ENCODE measurements around the gene VTI1A.

The VTI1A gene

DNA sequence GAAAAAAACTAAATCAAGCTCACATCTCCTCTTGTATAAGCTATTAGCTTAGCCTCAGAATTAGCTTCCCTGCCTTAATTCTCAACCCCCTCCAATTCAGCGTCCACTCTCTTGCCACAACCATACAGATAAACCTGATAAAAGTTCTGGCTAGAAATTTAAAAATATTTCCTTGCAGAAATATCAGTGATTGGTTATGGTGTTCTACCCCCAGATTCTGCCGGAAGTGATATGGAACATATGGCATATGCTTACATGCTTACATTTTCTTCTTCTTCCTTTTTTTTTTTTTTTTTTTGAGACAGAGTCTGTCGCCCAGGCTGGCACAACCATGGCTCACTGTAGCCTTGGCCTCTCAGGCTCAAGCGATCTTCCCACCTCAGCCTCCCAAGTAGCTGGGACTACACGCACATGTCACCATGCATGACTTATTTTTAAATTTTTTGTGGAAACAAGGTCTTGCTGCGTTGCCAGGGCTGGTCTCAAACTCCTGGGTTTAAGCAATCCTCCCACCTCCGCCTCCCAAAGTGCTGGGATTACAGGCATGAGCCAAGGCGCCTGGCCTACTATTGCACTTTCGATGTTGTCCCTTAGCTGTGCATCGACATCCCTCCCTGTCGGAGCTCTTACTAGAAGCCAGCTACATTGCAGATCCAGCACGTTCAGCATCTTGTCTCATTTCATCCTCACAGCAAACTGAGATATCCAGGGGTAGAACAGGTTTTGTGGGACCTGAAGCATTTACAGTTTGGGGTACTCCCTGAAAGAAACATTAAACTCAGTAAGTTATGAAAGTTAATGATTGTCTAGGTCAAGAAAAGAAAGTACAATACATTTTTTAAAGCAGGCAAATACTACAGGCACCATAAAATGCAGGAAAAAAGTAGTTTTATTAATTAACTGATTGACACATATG lies 297.4 kb downstream of the VTI1A start:
- H3K4me3 ChIP-seq (ENCODE audit: low read length), result no peak overlapping the region
- no peak for DNase-seq (ENCODE audit: low read depth)
- TF ChIP-seq, protein P1, sequence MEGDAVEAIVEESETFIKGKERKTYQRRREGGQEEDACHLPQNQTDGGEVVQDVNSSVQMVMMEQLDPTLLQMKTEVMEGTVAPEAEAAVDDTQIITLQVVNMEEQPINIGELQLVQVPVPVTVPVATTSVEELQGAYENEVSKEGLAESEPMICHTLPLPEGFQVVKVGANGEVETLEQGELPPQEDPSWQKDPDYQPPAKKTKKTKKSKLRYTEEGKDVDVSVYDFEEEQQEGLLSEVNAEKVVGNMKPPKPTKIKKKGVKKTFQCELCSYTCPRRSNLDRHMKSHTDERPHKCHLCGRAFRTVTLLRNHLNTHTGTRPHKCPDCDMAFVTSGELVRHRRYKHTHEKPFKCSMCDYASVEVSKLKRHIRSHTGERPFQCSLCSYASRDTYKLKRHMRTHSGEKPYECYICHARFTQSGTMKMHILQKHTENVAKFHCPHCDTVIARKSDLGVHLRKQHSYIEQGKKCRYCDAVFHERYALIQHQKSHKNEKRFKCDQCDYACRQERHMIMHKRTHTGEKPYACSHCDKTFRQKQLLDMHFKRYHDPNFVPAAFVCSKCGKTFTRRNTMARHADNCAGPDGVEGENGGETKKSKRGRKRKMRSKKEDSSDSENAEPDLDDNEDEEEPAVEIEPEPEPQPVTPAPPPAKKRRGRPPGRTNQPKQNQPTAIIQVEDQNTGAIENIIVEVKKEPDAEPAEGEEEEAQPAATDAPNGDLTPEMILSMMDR (conservative IDR thresholded peaks at IDR 0.05; ENCODE audit: low read depth, low read length), result no peak

DNA sequence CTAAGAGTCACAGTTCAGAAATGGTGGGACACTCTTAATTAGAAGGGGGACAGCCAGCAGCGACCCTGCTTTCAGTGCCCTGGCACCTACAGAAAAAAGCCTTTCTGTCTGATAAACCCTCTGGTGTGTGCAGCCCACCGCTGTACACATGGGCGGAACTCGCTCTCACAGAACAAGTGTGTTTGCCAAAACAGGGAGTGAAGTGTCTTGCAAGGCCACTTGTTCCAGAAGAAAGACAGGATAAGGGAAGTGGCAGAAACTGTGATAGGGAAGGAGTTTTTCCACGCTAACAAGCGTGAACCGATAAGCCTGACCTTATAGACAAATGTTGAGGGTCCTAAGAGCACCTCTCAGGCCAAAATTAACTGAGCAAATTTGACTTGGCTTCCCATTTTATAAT lies 299.3 kb downstream of the VTI1A start:
- H3K4me3 ChIP-seq (ENCODE audit: low read length), result no peak overlapping the region
- no peak for DNase-seq (ENCODE audit: low read depth)
- TF ChIP-seq, protein P1 (conservative IDR thresholded peaks at IDR 0.05; ENCODE audit: low read depth, low read length), result no peak

DNA sequence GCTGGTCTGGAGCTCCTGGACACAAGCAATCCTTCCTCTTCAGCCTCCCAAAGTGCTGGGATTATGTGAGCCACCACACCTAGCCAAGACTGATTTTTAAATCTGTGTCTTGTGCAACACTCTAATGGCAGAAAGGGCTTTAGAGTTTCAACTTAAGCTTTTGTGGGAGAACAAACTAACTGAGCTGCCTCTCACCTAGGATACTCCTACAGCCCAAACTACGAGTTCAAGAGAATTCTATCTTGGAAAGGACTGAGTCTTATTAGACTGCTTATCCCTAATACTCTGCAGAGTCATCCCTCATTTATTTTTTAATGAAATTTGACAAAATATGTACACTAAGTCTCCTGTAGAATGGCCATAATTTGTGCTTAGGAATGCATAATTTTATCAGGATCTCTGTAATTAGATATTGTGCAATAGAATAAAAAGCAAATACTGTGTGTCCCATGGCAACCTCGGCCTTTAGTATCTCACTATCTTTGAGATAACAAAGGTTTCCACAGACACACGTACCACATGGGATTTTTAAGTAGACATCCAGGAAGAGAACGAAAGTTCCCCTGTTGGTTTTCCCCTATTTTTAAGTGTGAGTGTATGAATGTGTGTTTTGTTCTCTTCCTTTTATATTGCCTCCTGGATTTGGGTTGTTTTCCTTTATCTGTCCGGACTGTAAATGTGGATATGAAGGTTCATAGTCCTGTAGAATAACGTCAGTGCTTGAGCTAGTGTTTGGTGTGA lies 303.6 kb downstream of the VTI1A start:
- no peak for DNase-seq (ENCODE audit: low read depth)
- TF ChIP-seq, protein P1 (conservative IDR thresholded peaks at IDR 0.05; ENCODE audit: low read depth, low read length), result no peak
- H3K4me3 ChIP-seq (ENCODE audit: low read length), result no peak overlapping the region

DNA sequence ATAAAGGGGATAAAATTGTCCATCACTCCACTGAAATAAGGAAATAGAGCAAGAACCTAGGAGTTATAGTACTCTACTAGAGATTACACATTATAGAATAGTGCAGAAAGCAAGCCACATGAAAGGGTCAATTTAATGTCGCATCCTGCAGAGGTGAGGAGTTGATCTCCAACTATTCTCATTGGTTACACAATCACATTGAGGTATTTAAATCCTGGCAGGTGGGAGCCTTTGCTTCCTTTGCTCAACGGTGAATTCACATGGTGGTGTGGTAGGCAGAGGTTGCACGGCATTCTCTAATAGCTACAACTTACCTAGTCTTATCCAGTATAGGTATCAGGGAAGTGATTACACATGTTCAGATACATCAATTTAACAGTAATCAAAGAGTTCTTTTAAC lies 304.6 kb downstream of the VTI1A start:
- no peak overlapping the region for H3K4me3 ChIP-seq (ENCODE audit: low read length)
- TF ChIP-seq, protein P1 (conservative IDR thresholded peaks at IDR 0.05; ENCODE audit: low read depth, low read length), result no peak
- no peak for DNase-seq (ENCODE audit: low read depth)

DNA sequence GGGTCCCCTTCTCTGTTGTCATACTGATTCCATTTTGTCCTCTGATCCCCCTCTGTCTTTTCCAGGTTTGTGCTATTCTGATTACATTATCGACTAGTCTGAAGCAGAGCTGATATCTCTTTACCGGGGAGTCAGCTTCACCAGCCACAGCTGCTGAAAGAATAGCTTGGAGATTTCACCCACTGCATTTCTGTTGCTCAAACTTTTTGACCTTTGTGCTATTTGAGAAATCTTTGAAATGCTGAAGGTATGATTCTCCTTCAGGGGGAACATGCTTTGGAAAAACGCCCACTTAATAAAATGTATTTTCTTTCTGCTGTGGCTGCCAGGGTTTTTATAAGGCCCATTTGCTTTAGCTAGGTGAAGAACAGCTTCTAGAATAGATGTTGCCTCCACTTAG lies 305.3 kb downstream of the VTI1A start:
- TF ChIP-seq, protein P1 (conservative IDR thresholded peaks at IDR 0.05; ENCODE audit: low read depth, low read length), result no peak
- no peak for DNase-seq (ENCODE audit: low read depth)
- no peak overlapping the region for H3K4me3 ChIP-seq (ENCODE audit: low read length)

DNA sequence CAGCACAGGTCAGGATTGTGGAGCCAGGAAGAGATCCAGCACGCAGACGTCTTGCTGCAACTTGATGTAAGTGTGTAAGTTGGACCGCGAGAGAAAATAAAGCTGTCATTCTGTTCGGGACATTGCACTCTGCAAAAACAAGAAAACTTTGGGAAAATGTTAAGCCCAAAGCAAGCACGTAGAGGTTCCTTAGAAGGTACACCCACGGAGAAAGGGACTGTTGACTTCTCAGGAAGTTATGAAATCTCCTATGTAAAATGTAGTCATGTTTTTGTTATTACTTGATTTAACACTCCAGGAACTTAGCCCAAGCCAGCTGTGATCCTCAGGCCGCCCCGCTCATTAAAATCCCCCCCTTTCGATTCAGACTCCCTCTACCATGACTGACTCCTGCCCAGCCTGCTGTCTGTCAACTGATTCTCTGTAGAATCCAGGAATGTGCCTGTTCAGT lies 307.0 kb downstream of the VTI1A start:
- DNase-seq (ENCODE audit: low read depth), result no peak
- TF ChIP-seq, protein P1 (conservative IDR thresholded peaks at IDR 0.05; ENCODE audit: low read depth, low read length), result no peak
- no peak overlapping the region for H3K4me3 ChIP-seq (ENCODE audit: low read length)
